Neuronal stem cell (in vitro differentiated cells): ENCODE data around the gene PCGF2.

Experiments used
- DNase-seq: peaks from one replicate; pipeline ENCODE4 v3.0.0-alpha.2; 2013; ENCODE audit warnings: low spot score
- H2AFZ ChIP-seq: one replicate; pipeline ENCODE4 v1.6.1; 2013; ENCODE audit warnings: mild to moderate bottlenecking, low read length, inconsistent platforms
- H2AK5ac ChIP-seq: 2 replicates; pipeline ENCODE4 v1.6.1; 2013; ENCODE audit warnings: low read depth, mild to moderate bottlenecking, inconsistent platforms, low read length, moderate library complexity, mixed read lengths
- H2BK120ac ChIP-seq: 2 replicates; pipeline ENCODE4 v1.6.1; 2013; ENCODE audit warnings: low read depth, mild to moderate bottlenecking, inconsistent platforms, low read length, moderate library complexity, mixed read lengths
- H2BK12ac ChIP-seq: one replicate; pipeline ENCODE4 v1.6.1; 2013; ENCODE audit warnings: low read length, inconsistent platforms
- H2BK15ac ChIP-seq: 2 replicates; pipeline ENCODE4 v1.6.1; 2013; ENCODE audit warnings: mild to moderate bottlenecking, low read length, inconsistent platforms, mixed read lengths
- H2BK5ac ChIP-seq: one replicate; pipeline ENCODE4 v1.6.1; 2013; ENCODE audit warnings: inconsistent platforms, mild to moderate bottlenecking, low read length, moderate library complexity
- H3K14ac ChIP-seq: one replicate; pipeline ENCODE4 v1.6.1; 2013; ENCODE audit warnings: low read length, inconsistent platforms
- H3K18ac ChIP-seq: 2 replicates; pipeline ENCODE4 v1.6.1; 2013; ENCODE audit warnings: low read length, inconsistent platforms
- H3K23ac ChIP-seq: 2 replicates; pipeline ENCODE4 v1.6.1; 2013; ENCODE audit warnings: low read depth, mild to moderate bottlenecking, mixed read lengths, low read length, inconsistent platforms; ENCODE audit not compliant: poor library complexity
- H3K27ac ChIP-seq: replicated peaks from 3 replicates; pipeline ENCODE4 v1.5.1; 2013; ENCODE audit warnings: low read length, inconsistent platforms
- H3K27me3 ChIP-seq, 3 experiments: 2 replicates each; pipeline ENCODE4 v1.6.1; 2013; ENCODE audit warnings: low read length in 3 of 3, mild to moderate bottlenecking in 2 of 3, inconsistent platforms in 1 of 3, low read depth in 1 of 3, mixed read lengths in 1 of 3, moderate library complexity in 1 of 3; ENCODE audit not compliant: control insufficient read depth in 3 of 3, insufficient read depth in 3 of 3
- H3K36me3 ChIP-seq, 2 donors: replicated peaks in 1 of 2; 2 replicates each; pipeline ENCODE4 v1.6.1; 2013; ENCODE audit warnings: low read length in 2 of 2; ENCODE audit not compliant: control insufficient read depth in 2 of 2, insufficient read depth in 2 of 2
- H3K4ac ChIP-seq: 2 replicates; pipeline ENCODE4 v1.6.1; 2013; ENCODE audit warnings: inconsistent platforms, mild to moderate bottlenecking, low read length, moderate library complexity
- H3K4me1 ChIP-seq, 2 donors: 1 replicate in 1 of 2; 2 replicates in 1 of 2; pipeline ENCODE4 v1.6.1; 2013; ENCODE audit warnings: low read length in 2 of 2, low read depth in 1 of 2; ENCODE audit not compliant: control insufficient read depth in 2 of 2, insufficient read depth in 1 of 2
- H3K4me2 ChIP-seq: one replicate; pipeline ENCODE4 v1.6.1; 2013; ENCODE audit warnings: mild to moderate bottlenecking, low read length, inconsistent platforms; ENCODE audit not compliant: insufficient read depth, poor library complexity, severe bottlenecking
- H3K4me3 ChIP-seq, 2 donors: 2 replicates each; pipeline ENCODE4 v1.5.1; 2013; ENCODE audit warnings: low read length in 2 of 2, mild to moderate bottlenecking in 2 of 2, inconsistent platforms in 1 of 2, moderate library complexity in 1 of 2
- H3K79me1 ChIP-seq: one replicate; pipeline ENCODE4 v1.6.1; 2013; ENCODE audit warnings: low read depth, mild to moderate bottlenecking, inconsistent platforms, low read length, moderate library complexity
- H3K9ac ChIP-seq: one replicate; pipeline ENCODE4 v1.6.1; 2013; ENCODE audit warnings: mild to moderate bottlenecking, low read depth, low read length, inconsistent platforms; ENCODE audit not compliant: poor library complexity
- H3K9me3 ChIP-seq, 2 donors: replicated peaks in 1 of 2; 2 replicates each; pipeline versions ENCODE3 to v1.6.1; 2013; ENCODE audit warnings: low read length in 2 of 2, mild to moderate bottlenecking in 2 of 2, inconsistent platforms in 1 of 2, low read depth in 1 of 2, mixed read lengths in 1 of 2, moderate library complexity in 1 of 2; ENCODE audit not compliant: control insufficient read depth in 2 of 2, insufficient read depth in 1 of 2
- H4K8ac ChIP-seq: one replicate; pipeline ENCODE4 v1.6.1; 2013; ENCODE audit warnings: low read depth, mild to moderate bottlenecking, inconsistent platforms, low read length, moderate library complexity
- H4K91ac ChIP-seq: one replicate; pipeline ENCODE4 v1.6.1; 2013; ENCODE audit warnings: low read length, low read depth, mild to moderate bottlenecking, inconsistent platforms; ENCODE audit not compliant: poor library complexity
- WGBS, 2 donors: extraction: QIAGEN DNeasy Blood & Tissue Kit; methylation state at CpG; one replicate each; pipeline ENCODE4 v1.1.7; 2013; ENCODE audit warnings: missing lambda C conversion rate in 2 of 2, mixed read lengths in 1 of 2; ENCODE audit not compliant: insufficient read length in 2 of 2, insufficient replicate concordance in 1 of 2; ENCODE audit errors: extremely low coverage in 2 of 2; 5-methylcytosine and 5-hydroxymethylcytosine counted together

Gene PCGF2

GRCh38 chr17:38749223-38750043, 1.3 kb upstream of the PCGF2 start:
- H3K14ac ChIP-seq, result peak overlapping the region; percentile 38
- H4K8ac ChIP-seq, result no peak overlapping the region
- H3K18ac ChIP-seq, result peak overlapping the region; percentile 97
- peak; percentile 77 for DNase-seq
- peak overlapping the region; percentile 90 for H3K4me2 ChIP-seq
- H3K9me3 ChIP-seq, result no peaks in the 10 kb centered on the region
- peak overlapping the region; percentile 71 to 84 for H3K4me3 ChIP-seq
- peak overlapping the region; percentile 84 for H2AFZ ChIP-seq
- H3K23ac ChIP-seq, result peak overlapping the region; percentile 86
- peak overlapping the region; percentile 95 for H2BK5ac ChIP-seq
- H3K27me3 ChIP-seq, result no peaks in the 10 kb centered on the region
- peaks cover 3 to 12% of the 10 kb centered on the region in 2 donors for H3K36me3 ChIP-seq
- peaks cover 13 to 21% of the 10 kb centered on the region in 2 donors for H3K4me1 ChIP-seq
- peak overlapping the region; percentile 64 for H2BK15ac ChIP-seq
- peak overlapping the region; percentile 20 for H4K91ac ChIP-seq
- H3K9ac ChIP-seq, result peak overlapping the region; percentile 91
- H3K4ac ChIP-seq, result no peak overlapping the region
- H2BK12ac ChIP-seq, result no peak overlapping the region
- H2AK5ac ChIP-seq, result peak overlapping the region; percentile 95
- no peak overlapping the region for H2BK120ac ChIP-seq
- peak overlapping the region; percentile 83 for H3K27ac ChIP-seq
- no CpG with 5 or more reads among the region's 79 CpGs for WGBS, 2 donors
- H3K79me1 ChIP-seq, result peaks cover 20% of the 10 kb centered on the region

- peak overlapping the region; percentile 97 for H3K18ac ChIP-seq
- peak overlapping the region; percentile 91 for H3K9ac ChIP-seq
- peak overlapping the region; percentile 84 for H2AFZ ChIP-seq
- H3K27ac ChIP-seq, result peak overlapping the region; percentile 83
- no peaks in the 10 kb centered on the region for H3K9me3 ChIP-seq
- no peak overlapping the region for H2BK120ac ChIP-seq
- peak overlapping the region; percentile 95 for H2BK5ac ChIP-seq
- peak overlapping the region; percentile 28 for H2BK15ac ChIP-seq
- peak overlapping the region; percentile 33 for H3K14ac ChIP-seq
- peaks cover 2 to 12% of the 10 kb centered on the region in 2 donors for H3K36me3 ChIP-seq
- H3K27me3 ChIP-seq, result no peaks in the 10 kb centered on the region
- no peak overlapping the region for H4K8ac ChIP-seq
- H3K4me1 ChIP-seq, result peaks cover 15 to 22% of the 10 kb centered on the region in 2 donors
- peak overlapping the region; percentile 95 for H2AK5ac ChIP-seq
- no peak overlapping the region for H3K4ac ChIP-seq
- peak overlapping the region; percentile 20 for H4K91ac ChIP-seq
- no peak overlapping the region for H2BK12ac ChIP-seq
- peaks cover 20% of the 10 kb centered on the region for H3K79me1 ChIP-seq
- H3K23ac ChIP-seq, result no peak overlapping the region
- no CpG with 5 or more reads among the region's 32 CpGs for WGBS, 2 donors
- no peak for DNase-seq
- H3K4me3 ChIP-seq, result peak overlapping the region; percentile 71 to 84
- H3K4me2 ChIP-seq, result peak overlapping the region; percentile 90
Observed at GRCh38 chr17:38748892-38749222, 721 bp upstream of the PCGF2 start.

- H3K27ac ChIP-seq, result peak overlapping the region; percentile 84
Observed at GRCh38 chr17:38747463-38748148, 530 bp downstream of the PCGF2 start.

More at GRCh38 chr17:38747463-38748148, 530 bp downstream of the PCGF2 start:
- Histone ChIP-seq H3K23ac (peak overlapping the region; percentile 96), H2BK12ac (no peak overlapping the region), H3K4me3 (peak overlapping the region; percentile 71 to 98), H3K79me1 (peaks cover 20% of the 10 kb centered on the region), H3K4me2 (peak overlapping the region; percentile 90), H3K4ac (peak overlapping the region; percentile 81), H3K9ac (peak overlapping the region; percentile 99), H2BK15ac (peak overlapping the region; percentile 97), H2BK5ac (peak overlapping the region; percentile 96), H3K14ac (peak overlapping the region; percentile 85), H2BK120ac (peak overlapping the region; percentile 93), H2AK5ac (peak overlapping the region; percentile 91), H4K8ac (peak overlapping the region; percentile 29), H3K9me3 (no peaks in the 10 kb centered on the region), H4K91ac (peak overlapping the region; percentile 19), H3K4me1 (peaks cover 20 to 26% of the 10 kb centered on the region in 2 donors), H2AFZ (peak overlapping the region; percentile 75), H3K36me3 (peaks cover 5 to 19% of the 10 kb centered on the region in 2 donors), H3K18ac (peak overlapping the region; percentile 100), H3K27me3 (no peaks in the 10 kb centered on the region)
- no CpG with 5 or more reads among the region's 64 CpGs for WGBS, 2 donors
- peak; percentile 54 for DNase-seq
